Uterus (tissue), 4 donors: Measurements from ENCODE around the gene ADAMTS14. TPM values are rescaled to one million over a fixed set of nuclear protein-coding genes. Genes with fewer than 3 reads are reported as not detected.

ENCODE experiments used
- DNase-seq, 2 donors: peaks; one replicate each; pipeline ENCODE4 v3.0.0-alpha.2; 2019 to 2020
- H3K27ac ChIP-seq, 2 donors: fragments of 200-600 bp; sonication (generic); 1 replicate in 1 of 2; 2 replicates in 1 of 2; pipeline ENCODE4 v1.5.1; 2016 to 2018
- H3K27me3 ChIP-seq, 2 donors: fragments of 200-600 bp; sonication (generic); one replicate each; pipeline ENCODE4 v1.5.1; 2018 to 2019; ENCODE audit warnings: control low read depth in 1 of 2
- H3K36me3 ChIP-seq, 2 donors: fragments of 200-600 bp; sonication (generic); one replicate each; pipeline ENCODE4 v1.5.1; 2019; ENCODE audit warnings: control low read depth in 1 of 2
- H3K4me1 ChIP-seq, 2 donors: fragments of 200-600 bp; sonication (generic); one replicate each; pipeline ENCODE4 v1.5.1; 2018 to 2019; ENCODE audit warnings: control low read depth in 1 of 2
- H3K4me3 ChIP-seq, 2 donors: fragments of 200-600 bp; sonication (generic); 1 replicate in 1 of 2; 2 replicates in 1 of 2; pipeline ENCODE4 v1.5.1; 2018 to 2019; ENCODE audit warnings: mild to moderate bottlenecking in 1 of 2
- H3K9me3 ChIP-seq, 2 donors: fragments of 200-600 bp; sonication (generic); one replicate each; pipeline ENCODE4 v1.5.1; 2019; ENCODE audit warnings: control low read depth in 1 of 2
- CTCF ChIP-seq, 4 experiments: fragments of 200-600 bp in 2 of 4; fragments of 450-650 bp in 2 of 4; sonication (generic) in 2 of 4; IDR thresholded peaks; one replicate each; pipeline ENCODE4 v1.5.1; 2016 to 2019; ENCODE audit warnings: antibody characterized with exemption in 4 of 4, mild to moderate bottlenecking in 2 of 4, moderate library complexity in 1 of 4
- POLR2A ChIP-seq, 2 donors: fragments of 450-650 bp; IDR thresholded peaks; one replicate each; pipeline ENCODE4 v1.6.1; 2016; ENCODE audit warnings: antibody characterized with exemption in 2 of 2, mild to moderate bottlenecking in 1 of 2, moderate library complexity in 1 of 2
- intact Hi-C: fragments of 100-400 bp; cut with DNase I; formaldehyde crosslinking; loops from one replicate; pipeline ENCODE4 v1.15.1; 2023; ENCODE audit warnings: low total_unique reads
- total RNA-seq, 4 donors: library from RNA; depleted of rRNA in 3 of 4; stranded (reverse); fragments of >200 nt in 3 of 4; gene quantifications; one replicate each; pipeline versions ENCODE4 v1.1.0 to v1.2.4, GENCODE V29; 2014 to 2023
- donor health status: DM: yes; HTN: yes; CAD: no.

Gene ADAMTS14
- total RNA-seq, 4 donors from 2014 or later, result 0.18 to 3.7 TPM; not detected in 2

- Histone ChIP-seq H3K27me3 (no peaks in the 10 kb centered on the region), H3K4me3 (no peak overlapping the region), H3K27ac (no peak overlapping the region), H3K4me1 (no peaks in the 10 kb centered on the region), H3K9me3 (no peaks in the 10 kb centered on the region), H3K36me3 (no peaks in the 10 kb centered on the region)
- intact Hi-C loops, result no loop called here
- DNase-seq, result no peak
- TF ChIP-seq CTCF (IDR thresholded peaks at IDR 0.05) (no peak), POLR2A (IDR thresholded peaks at IDR 0.05) (no peak)
These were observed 5.9 kb downstream of the ADAMTS14 start for GRCh38 chr10:70678250-70678635.

GRCh38 chr10:70678757-70679489 is 6.6 kb downstream of the ADAMTS14 start:
- Histone ChIP-seq H3K27ac (no peak overlapping the region), H3K27me3 (no peaks in the 10 kb centered on the region), H3K4me1 (no peaks in the 10 kb centered on the region), H3K36me3 (no peaks in the 10 kb centered on the region), H3K9me3 (no peaks in the 10 kb centered on the region), H3K4me3 (no peak overlapping the region)
- DNase-seq, result no peak
- TF ChIP-seq POLR2A (IDR thresholded peaks at IDR 0.05) (no peak), CTCF (IDR thresholded peaks at IDR 0.05) (no peak)
- intact Hi-C loops, result no loop called here

- Histone ChIP-seq H3K4me1 (no peaks in the 10 kb centered on the region), H3K36me3 (no peaks in the 10 kb centered on the region), H3K27me3 (no peaks in the 10 kb centered on the region), H3K27ac (no peak overlapping the region), H3K4me3 (no peak overlapping the region), H3K9me3 (no peaks in the 10 kb centered on the region)
- TF ChIP-seq POLR2A (IDR thresholded peaks at IDR 0.05) (no peak), CTCF (IDR thresholded peaks at IDR 0.05) (no peak)
- intact Hi-C loops, result no loop called here
- peak in 1 of 2 donors; percentile 37 for DNase-seq
These were observed 7.2 kb downstream of the ADAMTS14 start for GRCh38 chr10:70679498-70679897.

GRCh38 chr10:70680899-70681730 is 8.8 kb downstream of the ADAMTS14 start:
- TF ChIP-seq CTCF (IDR thresholded peaks at IDR 0.05) (no peak), POLR2A (IDR thresholded peaks at IDR 0.05) (no peak)
- DNase-seq, result no peak
- Histone ChIP-seq H3K36me3 (no peaks in the 10 kb centered on the region), H3K27me3 (no peaks in the 10 kb centered on the region), H3K27ac (no peak overlapping the region), H3K9me3 (no peaks in the 10 kb centered on the region), H3K4me1 (no peaks in the 10 kb centered on the region), H3K4me3 (no peak overlapping the region)
- intact Hi-C loops, result no loop called here

GRCh38 chr10:70681731-70682005 is 9.4 kb downstream of the ADAMTS14 start:
- H3K9me3 ChIP-seq, result no peaks in the 10 kb centered on the region
- H3K36me3 ChIP-seq, result no peaks in the 10 kb centered on the region
- no peak overlapping the region for H3K27ac ChIP-seq
- no peaks in the 10 kb centered on the region for H3K4me1 ChIP-seq
- H3K4me3 ChIP-seq, result no peak overlapping the region
- no peak for TF ChIP-seq CTCF (IDR thresholded peaks at IDR 0.05)
- TF ChIP-seq POLR2A (IDR thresholded peaks at IDR 0.05), result no peak
- no peak for DNase-seq
- intact Hi-C loops, result no loop called here
- no peaks in the 10 kb centered on the region for H3K27me3 ChIP-seq
